HG03439 (cell line): ENCODE measurements around the gene TRIM15.

Experiments used
- ATAC-seq: cut with Tn5 transposase; IDR thresholded peaks from one replicate; pipeline ENCODE4 v1.9.1; 2021; ENCODE audit warnings: mild to moderate bottlenecking, moderate library complexity; ENCODE audit not compliant: unreplicated experiment

Gene TRIM15

DNA sequence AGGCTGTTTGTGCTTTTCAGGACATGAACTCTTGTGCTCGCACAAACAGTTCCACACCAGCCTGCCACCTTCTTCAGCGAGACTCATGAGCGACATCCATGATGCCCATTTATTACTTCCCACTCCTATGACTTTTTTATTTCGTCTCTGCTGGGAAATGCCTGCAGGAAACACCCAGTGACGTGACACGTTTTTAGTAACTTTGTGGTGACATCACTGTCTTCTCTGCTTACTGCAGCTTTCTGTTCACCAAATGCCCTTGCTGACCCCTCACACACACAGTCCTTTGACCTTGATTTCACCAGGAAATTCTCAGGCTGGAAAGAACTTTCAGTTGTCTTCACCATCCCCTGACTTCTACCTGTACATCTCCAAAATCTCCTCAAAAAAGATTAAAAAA, 18.5 kb upstream of the TRIM15 start:
- ATAC-seq: no peak

DNA sequence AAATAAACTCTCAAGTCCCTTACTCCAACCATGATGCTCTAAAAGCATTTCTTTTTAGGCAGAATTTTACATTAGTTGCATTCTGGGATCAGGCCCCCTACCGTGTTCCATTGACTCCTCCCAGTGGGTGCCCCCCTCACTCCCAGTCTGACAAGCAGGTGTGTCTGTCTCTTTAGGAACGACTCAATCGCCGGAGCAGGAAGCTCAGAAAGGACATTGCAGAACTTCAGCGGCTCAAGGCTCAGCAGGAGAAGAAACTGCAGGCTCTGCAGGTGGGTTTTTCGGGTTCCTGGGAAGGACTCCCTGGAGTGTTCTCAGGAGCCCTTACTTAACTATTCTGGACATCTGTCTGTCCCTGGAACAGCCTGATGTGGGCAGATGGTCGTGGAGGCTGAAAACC, 17.5 kb upstream of the TRIM15 start:
- ATAC-seq: no peak

DNA sequence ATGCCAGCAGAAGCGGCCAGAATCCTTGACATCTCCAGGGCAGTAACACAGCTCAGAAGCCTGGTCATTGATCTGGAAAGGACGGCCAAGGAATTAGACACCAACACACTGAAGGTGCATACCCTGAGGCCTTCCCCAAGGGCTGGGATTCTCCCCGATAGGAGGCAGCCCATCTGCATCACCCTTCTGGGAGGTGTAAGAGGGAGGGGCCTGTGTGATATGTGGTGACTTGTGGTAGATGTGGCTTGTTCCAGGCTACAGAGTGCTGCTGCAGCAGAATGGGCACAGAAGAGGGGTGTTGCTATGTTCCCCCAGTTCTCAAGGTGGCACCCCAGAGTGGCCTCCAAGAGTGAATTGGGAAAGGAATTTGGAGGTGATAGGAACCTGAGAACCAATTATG, 16.2 kb upstream of the TRIM15 start:
- ATAC-seq: no peak

DNA sequence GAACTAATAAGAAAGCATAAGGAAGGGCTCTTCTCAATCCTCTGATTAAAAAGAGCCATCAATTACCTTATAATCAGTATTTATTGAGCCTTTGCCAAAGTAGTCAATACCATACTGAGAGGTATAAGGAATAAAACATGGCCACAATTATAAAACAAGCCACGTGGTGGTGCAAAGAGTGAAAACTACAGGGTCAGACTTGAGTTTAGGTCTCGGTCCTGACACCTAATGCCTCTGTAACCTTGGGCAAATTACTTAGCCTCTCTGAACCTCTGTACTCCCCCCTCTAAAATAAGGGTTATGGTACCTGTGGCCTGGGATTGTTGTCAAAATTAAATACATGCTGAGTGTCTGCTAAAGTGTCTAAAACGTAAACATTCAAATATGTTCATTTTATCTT, 14.1 kb upstream of the TRIM15 start:
- no peak for ATAC-seq

DNA sequence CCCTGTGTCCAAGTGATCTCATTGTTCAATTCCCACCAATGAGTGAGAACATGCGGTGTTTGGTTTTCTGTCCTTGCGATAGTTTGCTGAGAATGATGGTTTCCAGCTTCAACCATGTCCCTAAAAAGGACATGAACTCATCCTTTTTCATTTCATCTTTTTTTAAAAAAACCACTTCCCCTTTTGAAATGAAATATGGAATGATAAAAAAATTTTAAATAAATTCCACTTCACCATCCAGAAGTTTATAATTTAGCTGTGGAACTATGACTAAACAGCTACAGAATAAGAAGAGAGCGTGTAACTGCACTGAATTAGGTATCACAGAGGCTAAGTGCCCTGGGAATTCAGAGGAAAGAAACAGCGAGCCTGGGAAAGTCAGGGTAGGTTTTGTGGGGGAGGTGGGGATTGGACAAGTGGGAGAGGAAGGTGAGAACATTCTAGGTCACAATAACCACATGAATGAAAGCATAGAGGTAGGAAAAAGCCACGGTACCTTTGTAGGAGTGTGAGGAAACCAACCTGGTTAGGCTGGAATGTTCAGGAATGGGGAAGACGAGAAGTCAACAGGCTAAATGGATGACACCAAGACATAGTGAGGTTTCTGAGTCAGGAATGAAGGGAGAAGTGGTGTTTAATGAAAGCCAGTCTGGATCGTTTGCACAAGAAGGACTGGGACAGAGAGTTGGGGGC, 13.3 kb upstream of the TRIM15 start:
- ATAC-seq: no peak

DNA sequence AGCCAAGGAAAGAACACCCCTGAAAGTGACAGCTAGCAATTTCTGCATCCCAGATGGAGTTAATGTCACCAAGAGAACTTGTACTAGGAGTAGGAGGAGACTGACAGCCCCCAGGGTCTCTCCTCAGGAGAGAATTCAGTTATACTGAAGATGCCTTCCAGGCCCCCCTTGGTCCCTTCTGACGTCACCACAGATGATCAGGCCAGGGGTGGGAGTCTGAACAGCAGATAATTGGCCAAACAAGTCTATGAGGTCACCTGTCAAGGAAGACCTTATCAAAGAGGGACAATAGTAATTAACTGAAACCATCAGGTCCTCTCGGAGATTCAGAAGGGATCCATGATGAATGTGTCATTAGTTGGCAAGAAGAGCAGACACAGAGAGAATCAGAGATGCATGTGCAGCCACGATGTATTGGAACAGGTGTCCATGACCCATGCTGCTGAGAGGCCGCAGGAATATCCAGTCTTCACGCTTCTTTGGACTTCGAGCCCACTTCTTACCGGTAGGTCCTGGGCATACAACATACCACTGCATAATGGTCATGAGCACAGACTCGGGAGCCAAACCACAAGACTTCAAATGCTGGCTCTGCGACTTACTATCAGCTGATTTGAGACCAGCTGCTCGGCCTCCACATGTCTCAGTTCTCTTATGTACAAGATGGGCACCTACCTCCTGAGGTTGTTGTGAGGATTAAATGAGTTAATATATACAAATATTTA, 12.5 kb upstream of the TRIM15 start:
- ATAC-seq: no peak

DNA sequence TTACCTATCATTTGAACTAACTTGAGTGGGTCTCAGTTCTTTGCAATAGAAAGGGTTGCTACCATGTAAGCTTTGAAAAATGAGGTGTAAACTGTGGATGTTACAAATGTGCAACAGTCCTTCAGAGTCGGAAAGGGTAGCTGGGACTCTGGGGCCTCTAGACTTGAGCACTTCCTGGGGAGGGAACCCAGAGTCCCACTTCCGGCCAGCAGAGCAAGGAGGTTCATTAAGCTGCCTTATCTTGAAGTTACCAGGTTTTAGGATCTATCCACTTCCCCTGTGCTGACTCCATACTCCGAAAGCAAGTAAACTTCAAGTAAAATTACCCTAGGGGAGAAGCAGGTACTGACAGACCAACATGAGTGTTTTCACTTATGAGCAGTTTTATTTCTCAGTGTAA, 11.8 kb upstream of the TRIM15 start:
- ATAC-seq: no peak

DNA sequence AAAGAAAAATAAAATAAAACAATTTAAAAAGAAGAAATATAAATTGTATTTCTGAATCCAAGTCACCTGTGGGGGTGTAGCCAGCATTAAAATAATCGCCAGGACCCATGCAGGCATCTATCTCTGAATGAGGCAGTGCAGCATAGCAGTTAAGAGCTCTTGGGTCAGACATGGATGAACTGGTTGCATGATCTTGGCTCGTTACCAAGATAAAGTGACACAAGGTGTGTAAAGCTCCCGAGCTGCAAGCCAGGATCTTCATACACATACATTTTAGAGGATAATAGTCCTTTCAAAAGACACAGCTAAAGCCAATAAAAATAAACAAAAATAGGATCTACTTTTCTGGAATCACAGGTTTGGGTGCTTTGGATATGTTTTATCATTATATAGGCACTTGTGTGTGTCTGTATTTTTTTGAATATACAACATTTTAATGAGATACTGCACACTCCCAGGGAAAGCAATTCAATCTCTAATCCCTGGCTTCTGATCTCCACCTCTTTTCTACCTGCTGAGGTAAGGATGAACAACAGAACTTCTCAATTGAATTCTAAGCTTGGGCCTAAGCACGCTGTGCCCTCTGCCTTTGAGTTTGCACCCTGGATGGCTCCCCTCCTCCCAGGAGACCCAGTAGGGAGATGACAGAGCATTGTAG, 11.2 kb upstream of the TRIM15 start:
- no peak for ATAC-seq

DNA sequence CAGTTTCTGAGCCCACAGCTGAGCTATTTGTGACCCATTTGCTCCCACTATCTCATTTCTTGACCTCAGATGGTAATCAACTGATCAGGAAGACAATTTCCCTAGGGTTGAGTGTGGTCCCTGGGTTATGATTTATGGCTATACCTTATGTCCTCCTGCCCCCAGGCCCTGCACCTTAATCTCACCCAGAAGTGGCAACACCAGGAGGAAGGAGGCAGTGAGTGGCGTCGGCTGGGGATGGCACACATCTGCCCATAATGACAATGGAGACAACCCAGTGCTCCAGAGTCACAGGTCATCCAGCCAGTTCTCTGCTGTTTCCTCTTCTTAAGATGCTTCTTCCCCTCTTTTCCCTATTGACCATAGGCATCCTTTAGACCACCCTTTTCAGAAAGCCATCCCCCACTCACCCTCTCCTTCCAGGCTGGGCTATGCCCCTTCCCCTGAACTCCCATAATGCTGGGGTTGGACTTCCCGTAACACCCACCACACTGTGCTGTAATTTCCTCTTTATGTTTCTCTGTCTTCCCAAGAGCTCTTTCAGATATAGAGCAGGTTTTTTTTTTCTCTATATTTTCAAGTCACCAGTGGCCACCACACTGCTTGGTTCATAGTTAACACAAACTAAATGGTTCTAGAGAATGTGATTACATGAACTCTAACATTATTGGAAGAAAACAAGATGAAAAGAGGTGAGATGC, 10.3 kb upstream of the TRIM15 start:
- ATAC-seq: no peak

DNA sequence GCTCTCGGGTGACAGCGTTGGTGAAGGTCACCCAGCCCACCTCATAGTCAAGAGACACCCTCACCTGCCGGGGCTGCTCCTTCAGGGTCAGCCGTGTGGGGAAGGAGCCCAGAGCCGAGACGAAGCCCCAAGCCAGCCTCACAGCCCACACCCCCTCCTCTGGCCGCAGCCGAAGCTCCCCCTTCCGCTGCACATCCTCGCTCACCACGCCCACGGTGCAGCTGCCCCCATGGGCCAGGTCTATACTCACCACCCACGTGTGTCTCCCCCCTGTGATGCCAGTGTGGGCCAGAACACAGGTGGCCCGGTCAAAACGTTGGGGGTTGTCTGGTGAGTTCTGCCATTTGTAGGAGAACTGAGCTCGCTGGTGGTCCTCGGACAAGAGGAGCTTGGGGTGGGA, 9.3 kb upstream of the TRIM15 start:
- ATAC-seq: no peak

DNA sequence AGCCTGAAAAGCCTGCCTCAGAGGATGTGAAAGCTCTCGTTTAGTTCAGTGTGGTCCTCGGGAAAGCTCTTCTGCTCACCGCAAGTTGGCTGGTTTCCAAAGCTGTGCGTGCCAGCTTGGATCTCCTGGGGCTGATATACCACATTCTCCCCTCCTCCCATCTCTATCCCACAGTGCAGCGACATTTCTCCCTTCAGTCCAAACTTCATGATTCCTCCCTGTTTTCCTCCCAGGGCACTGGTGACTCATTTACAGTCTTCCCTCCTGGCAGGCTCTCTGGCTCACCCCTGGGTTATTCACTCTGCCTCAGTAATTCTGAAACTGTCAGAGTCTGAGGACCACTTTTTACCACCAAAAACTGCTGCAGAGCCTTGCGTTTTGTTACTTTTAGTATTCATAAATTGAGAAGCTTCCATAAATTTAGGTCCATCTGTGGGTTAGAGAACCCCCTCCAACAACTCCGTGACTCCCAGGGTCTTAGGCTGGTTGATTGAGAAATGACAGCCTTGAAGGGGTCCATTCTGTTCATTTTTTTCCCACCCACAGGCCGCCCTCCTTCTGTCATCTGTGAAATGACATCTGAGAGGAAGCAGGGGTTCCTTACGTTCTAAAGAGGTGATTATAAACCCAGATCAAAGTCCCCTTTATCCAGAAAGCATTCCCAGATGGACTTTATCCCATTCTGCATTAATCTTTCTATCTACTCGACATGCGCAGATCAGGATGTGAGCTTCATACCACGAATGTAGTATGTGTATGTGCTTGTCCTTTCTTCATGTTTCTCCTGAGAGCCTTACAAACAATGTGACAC, 8.4 kb upstream of the TRIM15 start:
- no peak for ATAC-seq

DNA sequence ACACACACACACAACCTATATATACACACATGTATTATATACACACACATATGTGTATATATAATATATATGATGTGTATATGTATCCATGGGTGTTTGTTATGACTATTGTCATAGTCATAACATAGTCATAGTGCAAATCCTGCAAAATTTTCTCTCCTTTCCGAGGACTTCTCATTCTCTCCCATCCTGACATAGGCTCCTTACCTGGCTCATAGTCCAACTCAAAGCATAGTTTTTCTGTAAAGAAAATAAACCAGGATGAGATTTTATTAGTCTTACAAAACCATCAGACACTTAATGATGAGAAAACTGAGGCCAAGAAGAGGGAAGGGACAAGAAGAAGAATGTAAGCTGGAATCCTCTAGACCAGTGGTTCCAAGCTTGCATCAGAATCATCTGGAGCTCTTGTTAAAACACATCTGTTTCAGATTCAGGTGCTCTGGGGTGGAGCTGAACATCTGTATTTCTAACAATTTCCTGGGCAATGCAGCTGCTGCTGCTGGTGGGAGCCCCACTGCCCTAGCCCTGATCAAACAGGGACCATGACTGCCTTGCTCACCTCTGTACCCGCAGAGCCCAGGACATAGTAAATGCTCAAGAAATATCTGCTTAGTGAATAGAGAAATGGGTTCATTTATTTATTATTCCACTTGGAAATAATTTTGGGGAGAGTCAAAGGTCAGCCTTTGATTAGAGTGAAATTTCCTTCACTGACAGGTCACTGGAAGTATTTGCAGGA, 7.7 kb upstream of the TRIM15 start:
- no peak for ATAC-seq

DNA sequence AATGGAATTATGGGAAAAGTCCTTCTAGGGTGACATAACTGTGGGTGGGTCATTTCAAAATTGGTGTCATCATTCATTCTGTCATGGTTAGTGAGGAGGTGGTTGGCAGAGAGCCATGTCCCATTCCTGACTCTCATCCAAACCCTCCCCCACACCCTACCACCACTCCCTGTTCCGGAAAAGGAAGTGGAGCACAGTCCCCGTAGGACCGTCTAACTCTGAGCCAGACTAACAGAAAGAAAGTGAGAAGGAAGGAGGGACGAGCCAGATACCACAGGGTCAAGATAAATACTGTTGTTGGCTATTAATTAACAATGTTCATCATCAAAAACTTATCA, 7.1 kb upstream of the TRIM15 start:
- no peak for ATAC-seq

DNA sequence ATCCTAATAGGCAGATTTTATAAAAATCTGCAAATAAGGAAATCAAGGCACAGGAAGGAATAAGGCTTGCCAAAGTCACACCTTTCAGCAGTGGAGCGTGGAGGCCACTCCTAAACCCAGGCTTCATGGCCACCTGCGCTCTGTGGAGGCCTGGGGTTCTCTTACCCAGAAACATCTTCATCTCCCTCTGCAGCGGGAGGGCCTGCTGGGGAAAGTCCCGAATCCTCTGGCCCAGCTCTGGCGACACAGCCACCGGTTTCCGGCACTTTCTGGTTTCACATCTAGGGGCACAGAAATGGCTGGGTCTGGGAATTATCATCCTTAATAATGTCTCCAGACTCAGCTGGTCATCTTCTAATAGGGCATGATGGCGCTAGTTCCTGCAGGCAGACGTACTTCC, 6.6 kb upstream of the TRIM15 start:
- ATAC-seq: no peak

DNA sequence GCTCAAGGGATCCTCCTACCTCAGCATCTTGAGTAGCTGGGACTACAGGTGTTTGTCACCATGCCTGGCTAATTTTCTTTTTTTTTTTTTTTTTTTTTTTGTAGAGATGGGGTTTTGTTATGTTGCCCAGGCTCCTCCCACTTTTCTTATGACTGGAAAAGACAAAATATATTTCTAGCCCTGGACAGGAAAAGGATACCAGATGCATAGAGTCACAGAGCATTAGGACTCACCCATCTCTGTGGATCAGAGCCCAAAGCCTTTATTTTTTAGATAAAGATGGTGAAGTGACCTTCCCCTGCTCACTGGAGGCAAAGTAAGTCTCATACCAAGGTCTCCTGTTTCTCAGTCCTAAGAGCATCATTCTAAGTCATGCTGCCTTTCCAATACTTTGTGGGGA, 5.8 kb upstream of the TRIM15 start:
- ATAC-seq: no peak

DNA sequence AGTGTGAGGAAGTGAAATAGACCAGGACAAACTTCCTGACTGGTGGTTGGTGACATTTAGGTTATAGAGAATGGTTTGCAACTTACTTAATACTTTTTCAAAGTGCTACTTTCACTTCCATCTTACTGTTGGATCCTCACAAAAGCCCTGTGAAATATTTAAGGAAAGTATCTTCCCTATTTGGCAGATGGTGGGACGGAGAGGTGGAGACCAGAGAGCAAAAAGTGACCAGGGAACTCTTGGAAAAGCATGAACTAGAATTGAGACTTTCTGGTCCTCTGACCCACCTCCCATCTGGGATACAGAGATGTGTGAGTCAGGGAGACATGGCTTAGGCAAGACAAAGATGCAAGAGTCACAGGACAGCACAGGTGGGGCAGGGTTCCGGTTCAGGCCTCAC, 5.3 kb upstream of the TRIM15 start:
- no peak for ATAC-seq

DNA sequence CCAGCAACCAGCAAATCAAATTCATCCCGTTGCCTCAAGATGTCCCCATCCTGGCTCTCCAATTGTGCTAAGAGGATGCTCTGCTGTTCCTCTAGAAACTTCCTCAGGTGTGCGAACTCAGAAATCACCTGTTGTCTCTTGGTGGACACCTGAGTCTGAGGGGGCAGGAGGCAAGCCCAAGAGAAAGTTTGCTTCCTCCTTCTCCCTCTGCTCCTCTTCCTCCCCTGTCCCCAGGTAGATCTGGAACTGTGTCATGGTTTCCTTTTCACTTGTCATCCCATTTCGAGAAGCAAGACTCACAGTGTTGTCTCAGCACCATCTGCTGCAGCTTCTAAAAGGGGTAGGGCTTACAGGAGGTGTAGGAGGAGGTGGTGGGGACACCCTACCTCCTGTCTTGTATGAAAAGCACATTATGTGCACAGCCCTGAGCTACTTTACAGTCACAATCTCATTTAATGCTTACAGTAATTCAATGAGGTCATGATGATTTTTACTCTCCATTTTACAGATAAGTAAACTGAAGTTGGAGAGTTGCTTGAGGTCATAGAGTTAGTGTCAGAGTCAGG, 4.8 kb upstream of the TRIM15 start:
- no peak for ATAC-seq

DNA sequence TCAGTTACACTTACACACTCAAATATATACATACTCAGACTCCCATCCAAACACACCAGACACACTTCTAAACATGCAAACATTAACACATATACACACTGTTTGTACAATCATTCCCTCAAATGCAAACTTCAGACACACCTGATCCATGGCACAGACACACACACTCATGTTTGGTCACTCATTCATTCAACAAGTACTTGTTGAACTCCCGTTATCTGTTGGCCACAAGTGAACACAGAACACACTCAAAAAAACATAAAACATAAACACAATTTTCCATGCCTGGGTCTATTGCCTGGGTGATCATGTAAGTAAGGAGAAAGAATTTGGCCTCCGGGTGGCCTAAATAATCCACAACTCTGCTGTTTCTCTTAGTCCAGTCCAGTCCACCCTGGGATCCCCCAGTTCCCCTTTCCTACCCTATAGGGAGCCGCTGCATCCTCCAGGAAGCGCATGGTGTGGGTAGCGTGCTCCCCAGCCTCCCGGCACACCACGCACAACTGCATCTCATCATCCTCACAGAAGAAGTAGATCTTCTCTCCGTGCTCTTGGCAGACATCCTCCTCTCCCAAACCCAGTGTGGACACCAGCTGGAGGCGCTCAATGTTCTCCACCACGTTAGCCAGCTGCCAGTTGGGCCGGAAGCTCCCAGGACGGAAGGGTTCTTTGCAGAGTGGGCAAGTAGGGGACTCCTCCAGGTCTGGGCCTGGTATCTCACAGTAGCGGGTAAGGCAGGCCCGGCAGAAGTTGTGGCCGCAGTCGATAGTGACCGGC, 3.1 kb upstream of the TRIM15 start:
- ATAC-seq: no peak
